Measurements from ENCODE around the gene ROBO4.
A peak's percentile ranks its signal among the peaks of the same experiment; 100 is the strongest.

ROBO4 gene

GRCh38 chr11:124899383-124900145 lies 1.9 kb upstream of the ROBO4 start:
- FAIRE-seq (no peak), DNase-seq (ENCODE audit: insufficient read length, low spot score) (no peak)
- TF ChIP-seq POLR2A (IDR thresholded peaks at IDR 0.05; ENCODE audit: low read depth, low read length): no peak

- FAIRE-seq: no peak
- TF ChIP-seq POLR2A (IDR thresholded peaks at IDR 0.05; ENCODE audit: low read depth, low read length): no peak
- no peak for DNase-seq (ENCODE audit: insufficient read length, low spot score)
These were observed 1.0 kb upstream of the ROBO4 start for GRCh38 chr11:124898711-124899110.

- TF ChIP-seq POLR2A (IDR thresholded peaks at IDR 0.05; ENCODE audit: low read depth, low read length): no peak
- FAIRE-seq (peak; percentile 36), DNase-seq (ENCODE audit: insufficient read length, low spot score) (no peak)
These were observed 607 bp upstream of the ROBO4 start for GRCh38 chr11:124898263-124898680.

- TF ChIP-seq POLR2A (IDR thresholded peaks at IDR 0.05; ENCODE audit: low read depth, low read length): no peak
- FAIRE-seq (no peak), DNase-seq (ENCODE audit: insufficient read length, low spot score) (no peak)
These were observed 759 bp downstream of the ROBO4 start for GRCh38 chr11:124896821-124897391.

- DNase-seq (ENCODE audit: insufficient read length, low spot score) (no peak), FAIRE-seq (no peak)
- TF ChIP-seq POLR2A (IDR thresholded peaks at IDR 0.05; ENCODE audit: low read depth, low read length): no peak
These were observed 1.5 kb downstream of the ROBO4 start for GRCh38 chr11:124896071-124896750.

GRCh38 chr11:124895471-124895971 lies 2.1 kb downstream of the ROBO4 start:
- DNase-seq (ENCODE audit: insufficient read length, low spot score) (no peak), FAIRE-seq (no peak)
- no peak for TF ChIP-seq POLR2A (IDR thresholded peaks at IDR 0.05; ENCODE audit: low read depth, low read length)

- DNase-seq (ENCODE audit: insufficient read length, low spot score): no peak
- TF ChIP-seq POLR2A (IDR thresholded peaks at IDR 0.05; ENCODE audit: low read depth, low read length): no peak
These were observed 2.8 kb downstream of the ROBO4 start for GRCh38 chr11:124894606-124895430.

GRCh38 chr11:124893781-124894401 lies 3.8 kb downstream of the ROBO4 start:
- DNase-seq (ENCODE audit: insufficient read length, low spot score) (no peak), FAIRE-seq (no peak)
- no peak for TF ChIP-seq POLR2A (IDR thresholded peaks at IDR 0.05; ENCODE audit: low read depth, low read length)

More at GRCh38 chr11:124894606-124895430, 2.8 kb downstream of the ROBO4 start:
- FAIRE-seq: no peak

- no peak for DNase-seq (ENCODE audit: insufficient read length, low spot score)
- no peak for FAIRE-seq
- no peak for TF ChIP-seq POLR2A (IDR thresholded peaks at IDR 0.05; ENCODE audit: low read depth, low read length)
These were observed 4.8 kb downstream of the ROBO4 start for GRCh38 chr11:124892750-124893454.

GRCh38 chr11:124892146-124892545 lies 5.5 kb downstream of the ROBO4 start:
- no peak for TF ChIP-seq POLR2A (IDR thresholded peaks at IDR 0.05; ENCODE audit: low read depth, low read length)
- DNase-seq (ENCODE audit: insufficient read length, low spot score): no peak
- FAIRE-seq: no peak

GRCh38 chr11:124891373-124891861 lies 6.2 kb downstream of the ROBO4 start:
- DNase-seq (ENCODE audit: insufficient read length, low spot score) (no peak), FAIRE-seq (no peak)
- no peak for TF ChIP-seq POLR2A (IDR thresholded peaks at IDR 0.05; ENCODE audit: low read depth, low read length)

- DNase-seq (ENCODE audit: insufficient read length, low spot score) (no peak), FAIRE-seq (no peak)
- no peak for TF ChIP-seq POLR2A (IDR thresholded peaks at IDR 0.05; ENCODE audit: low read depth, low read length)
These were observed 6.8 kb downstream of the ROBO4 start for GRCh38 chr11:124890683-124891372.

Measured in H54 (cell line).